Measurements from ENCODE around the gene EXOC2. TPM values are rescaled to one million over a fixed set of nuclear protein-coding genes. Genes with fewer than 3 reads are reported as not detected.

EXOC2 gene
- total RNA-seq, 4 donors from 2014 or later = 19.5 to 23.6 (median 20.9) TPM

DNA sequence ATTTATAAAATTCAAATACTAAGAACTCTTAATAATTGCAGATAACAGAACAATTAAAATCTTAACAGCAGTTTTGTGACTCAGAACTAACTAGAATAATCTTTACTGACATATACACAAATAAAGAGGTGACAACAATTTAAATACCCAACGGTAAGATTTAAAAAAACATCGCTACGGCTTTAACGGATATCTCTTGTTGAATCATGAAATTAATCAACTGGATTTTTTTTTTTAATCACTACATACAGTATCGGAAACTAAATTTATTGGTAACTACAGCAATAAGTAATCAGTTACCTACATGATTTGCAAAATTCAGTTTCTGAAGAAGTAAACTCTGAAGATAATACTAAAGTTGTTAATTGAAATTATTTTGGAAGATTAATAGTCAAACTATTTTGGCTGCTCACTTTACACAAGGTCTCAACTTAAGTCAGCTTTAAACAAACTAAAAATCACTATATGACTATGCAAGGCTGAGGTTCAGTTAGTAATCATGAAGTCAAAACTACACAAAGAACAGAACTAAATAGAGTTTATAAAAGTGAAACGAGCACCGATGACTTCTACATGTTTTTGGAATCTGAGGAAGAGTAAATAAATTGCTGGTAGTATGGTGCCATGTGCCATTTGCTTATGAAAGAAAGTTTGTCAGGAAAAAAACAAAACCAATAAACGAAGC lies 164.8 kb downstream of the EXOC2 start:
- TF ChIP-seq POLR2A (IDR thresholded peaks at IDR 0.05) = no peak
- TF ChIP-seq, protein P1, sequence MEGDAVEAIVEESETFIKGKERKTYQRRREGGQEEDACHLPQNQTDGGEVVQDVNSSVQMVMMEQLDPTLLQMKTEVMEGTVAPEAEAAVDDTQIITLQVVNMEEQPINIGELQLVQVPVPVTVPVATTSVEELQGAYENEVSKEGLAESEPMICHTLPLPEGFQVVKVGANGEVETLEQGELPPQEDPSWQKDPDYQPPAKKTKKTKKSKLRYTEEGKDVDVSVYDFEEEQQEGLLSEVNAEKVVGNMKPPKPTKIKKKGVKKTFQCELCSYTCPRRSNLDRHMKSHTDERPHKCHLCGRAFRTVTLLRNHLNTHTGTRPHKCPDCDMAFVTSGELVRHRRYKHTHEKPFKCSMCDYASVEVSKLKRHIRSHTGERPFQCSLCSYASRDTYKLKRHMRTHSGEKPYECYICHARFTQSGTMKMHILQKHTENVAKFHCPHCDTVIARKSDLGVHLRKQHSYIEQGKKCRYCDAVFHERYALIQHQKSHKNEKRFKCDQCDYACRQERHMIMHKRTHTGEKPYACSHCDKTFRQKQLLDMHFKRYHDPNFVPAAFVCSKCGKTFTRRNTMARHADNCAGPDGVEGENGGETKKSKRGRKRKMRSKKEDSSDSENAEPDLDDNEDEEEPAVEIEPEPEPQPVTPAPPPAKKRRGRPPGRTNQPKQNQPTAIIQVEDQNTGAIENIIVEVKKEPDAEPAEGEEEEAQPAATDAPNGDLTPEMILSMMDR (IDR thresholded peaks at IDR 0.05) = no peak
- WGBS, 2 donors = 90 to 92% methylated on average over 8 of the region's 8 CpGs
- intact Hi-C loops (cut with DNase I; ENCODE audit: low total_unique reads) = no loop called here
- H3K4me3 ChIP-seq (ENCODE audit: low read depth, poor library complexity, severe bottlenecking) = no peak overlapping the region
- no peak for DNase-seq (ENCODE audit: low spot score in 2 of 2)

DNA sequence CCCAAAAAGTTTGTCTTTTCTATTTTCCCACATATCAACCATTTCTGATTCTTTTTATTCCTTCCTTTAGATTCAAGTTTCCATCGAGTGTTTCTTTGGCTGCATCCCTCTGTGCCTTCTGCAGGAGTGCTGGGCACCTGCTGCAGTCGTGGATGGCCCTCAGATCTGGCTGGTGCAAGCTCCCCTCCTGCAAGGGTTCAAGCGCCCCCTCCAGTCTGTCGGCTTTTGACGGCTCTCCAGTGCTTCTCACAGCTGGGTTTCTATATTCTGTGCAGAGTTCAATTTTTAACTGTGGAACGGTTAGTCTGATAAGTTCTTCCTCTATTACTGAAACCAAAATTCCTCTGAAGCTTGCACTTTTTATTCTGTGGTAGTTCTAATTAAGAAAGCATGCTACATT lies 168.1 kb downstream of the EXOC2 start:
- intact Hi-C loops (cut with DNase I; ENCODE audit: low total_unique reads) = no loop called here
- no peak for TF ChIP-seq POLR2A (IDR thresholded peaks at IDR 0.05)
- TF ChIP-seq, protein P1 (IDR thresholded peaks at IDR 0.05) = no peak
- WGBS, 2 donors = 72 to 74% methylated on average over 6 of the region's 6 CpGs
- no peak overlapping the region for H3K4me3 ChIP-seq (ENCODE audit: low read depth, poor library complexity, severe bottlenecking)
- DNase-seq (ENCODE audit: low spot score in 2 of 2) = no peak

DNA sequence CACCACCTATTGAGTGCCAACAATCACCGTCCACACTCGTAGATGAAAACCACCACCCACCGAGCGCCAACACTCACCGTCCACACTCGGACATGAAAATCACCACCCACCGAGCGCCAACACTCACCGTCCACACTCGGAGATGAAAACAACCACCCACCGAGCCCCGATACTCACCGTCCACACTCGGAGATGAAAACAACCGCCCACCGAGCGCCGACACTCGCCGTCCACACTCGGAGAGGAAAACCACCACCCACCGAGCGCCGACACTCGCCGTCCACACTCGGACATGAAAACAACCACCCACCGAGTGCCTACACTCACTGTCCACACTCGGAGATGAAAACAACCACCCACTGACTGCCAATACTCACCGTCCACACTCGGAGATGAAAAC lies 172.1 kb downstream of the EXOC2 start:
- H3K4me3 ChIP-seq (ENCODE audit: low read depth, poor library complexity, severe bottlenecking) = no peak overlapping the region
- intact Hi-C loops (cut with DNase I; ENCODE audit: low total_unique reads) = no loop called here
- no peak for TF ChIP-seq POLR2A (IDR thresholded peaks at IDR 0.05)
- TF ChIP-seq, protein P1 (IDR thresholded peaks at IDR 0.05) = no peak
- WGBS, 2 donors = 91 to 93% methylated on average over 31 of the region's 31 CpGs
- DNase-seq (ENCODE audit: low spot score in 2 of 2) = no peak

DNA sequence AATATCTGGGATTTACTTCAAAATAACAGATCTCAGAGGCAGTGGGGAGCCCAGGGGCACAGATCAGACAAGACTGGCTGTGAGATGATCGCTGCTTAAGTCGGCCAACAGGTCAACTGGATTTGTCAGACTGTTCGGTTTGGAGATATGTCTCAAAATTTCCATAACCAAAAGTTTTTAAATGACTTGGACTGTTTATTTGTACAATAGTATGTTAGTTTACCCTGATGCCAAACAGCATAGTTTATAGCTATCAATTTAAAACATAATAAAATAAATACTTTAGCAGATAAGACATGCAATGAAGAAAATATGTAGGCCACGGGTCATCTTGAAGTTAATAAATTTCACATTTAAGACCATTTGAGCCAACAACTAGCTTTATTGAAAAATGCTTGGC lies 174.7 kb downstream of the EXOC2 start:
- TF ChIP-seq, protein P1 (IDR thresholded peaks at IDR 0.05) = no peak
- no peak for TF ChIP-seq POLR2A (IDR thresholded peaks at IDR 0.05)
- no peak overlapping the region for H3K4me3 ChIP-seq (ENCODE audit: low read depth, poor library complexity, severe bottlenecking)
- no peak for DNase-seq (ENCODE audit: low spot score in 2 of 2)
- intact Hi-C loops (cut with DNase I; ENCODE audit: low total_unique reads) = no loop called here
- 83 to 86% methylated on average over 4 of the region's 4 CpGs for WGBS, 2 donors

DNA sequence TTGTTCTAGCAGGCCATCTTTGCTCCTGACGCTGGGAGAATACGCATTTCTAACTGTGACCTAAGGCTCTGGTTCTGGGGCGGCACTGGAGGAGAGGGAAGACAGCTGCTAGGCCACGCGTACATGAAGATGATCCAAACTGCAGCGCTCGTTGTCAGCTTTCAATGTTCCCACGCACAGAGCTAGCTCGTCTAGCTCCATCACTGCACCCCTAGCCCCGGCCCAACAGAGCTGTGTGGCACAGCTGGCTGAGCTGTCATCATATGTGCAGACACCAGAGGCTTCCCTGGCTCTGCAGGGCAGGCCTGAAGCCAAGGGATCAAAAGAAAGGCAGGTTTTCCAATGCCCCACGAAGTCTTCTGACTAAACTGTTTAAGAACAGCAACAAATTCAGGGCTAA lies 176.7 kb downstream of the EXOC2 start:
- no peak for DNase-seq (ENCODE audit: low spot score in 2 of 2)
- intact Hi-C loops (cut with DNase I; ENCODE audit: low total_unique reads) = no loop called here
- no peak for TF ChIP-seq POLR2A (IDR thresholded peaks at IDR 0.05)
- TF ChIP-seq, protein P1 (IDR thresholded peaks at IDR 0.05) = no peak
- WGBS, 2 donors = 82 to 93% methylated on average over 11 of the region's 11 CpGs
- no peak overlapping the region for H3K4me3 ChIP-seq (ENCODE audit: low read depth, poor library complexity, severe bottlenecking)

DNA sequence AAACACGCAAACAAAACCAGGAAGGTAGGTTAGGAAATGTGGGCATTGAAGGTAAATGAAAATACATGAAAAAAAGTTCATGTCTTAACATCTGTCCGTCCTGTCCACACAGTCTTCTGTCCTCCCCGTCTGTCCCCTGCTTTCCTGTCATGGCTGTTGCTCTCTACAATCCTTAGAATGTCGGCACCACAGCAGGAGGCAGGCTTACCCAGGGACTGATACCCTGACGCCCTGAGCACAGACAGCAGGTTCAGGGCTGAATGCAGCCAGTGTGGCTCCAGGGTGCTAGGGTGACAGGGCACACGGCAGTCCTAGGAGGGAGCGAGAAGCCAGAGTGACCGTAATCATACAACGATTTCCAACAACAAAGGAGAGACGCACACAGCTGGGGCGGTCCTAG lies 177.7 kb downstream of the EXOC2 start:
- DNase-seq (ENCODE audit: low spot score in 2 of 2) = no peak
- no peak overlapping the region for H3K4me3 ChIP-seq (ENCODE audit: low read depth, poor library complexity, severe bottlenecking)
- intact Hi-C loops (cut with DNase I; ENCODE audit: low total_unique reads) = no loop called here
- 89 to 93% methylated on average over 11 of the region's 11 CpGs for WGBS, 2 donors
- no peak for TF ChIP-seq POLR2A (IDR thresholded peaks at IDR 0.05)
- TF ChIP-seq, protein P1 (IDR thresholded peaks at IDR 0.05) = no peak

Measured in lower leg skin (tissue), 4 donors.